Thyroid gland (tissue), 4 donors: Measurements from ENCODE around the gene DCAF8L2.

Source experiments
- CTCF ChIP-seq, 6 experiments: fragments of 200-600 bp in 3 of 6; fragments of 450-650 bp in 3 of 6; sonication (generic) in 3 of 6; IDR thresholded peaks; one replicate each; pipeline ENCODE4 v1.5.1; 2016 to 2019; ENCODE audit warnings: antibody characterized with exemption in 6 of 6, mild to moderate bottlenecking in 2 of 6, inconsistent platforms in 1 of 6, moderate library complexity in 1 of 6
- POLR2A ChIP-seq, 2 donors: fragments of 450-650 bp; IDR thresholded peaks; one replicate each; pipeline ENCODE4 v1.6.1; 2017; ENCODE audit warnings: antibody characterized with exemption in 2 of 2, mild to moderate bottlenecking in 2 of 2, moderate library complexity in 1 of 2

DNA sequence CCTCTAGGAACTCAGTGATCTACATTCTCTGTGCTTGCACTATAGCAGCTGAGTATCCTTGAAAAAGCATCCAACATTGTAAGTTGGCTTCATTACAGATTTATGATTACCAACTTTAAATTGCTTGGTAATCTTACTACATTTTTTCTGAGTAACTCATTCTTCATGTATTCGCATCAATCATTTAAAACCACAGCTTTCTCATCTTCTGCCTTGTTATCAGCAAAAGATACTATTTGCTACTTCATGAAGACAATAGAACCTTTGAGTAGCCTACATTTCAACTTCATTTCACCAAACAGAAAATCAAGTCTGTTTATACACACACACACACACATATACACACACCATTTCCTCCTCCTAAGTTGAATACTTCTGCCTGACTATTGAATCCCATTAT is 6.2 kb upstream of the DCAF8L2 start:
- TF ChIP-seq CTCF (IDR thresholded peaks at IDR 0.05), result no peak
- no peak for TF ChIP-seq POLR2A (IDR thresholded peaks at IDR 0.05)
